HK-2 (cell line): ENCODE data around the gene CDCA3.

Source experiments
- DNase-seq: peaks from one replicate; pipeline ENCODE4 v3.0.0-alpha.2; 2018; ENCODE audit not compliant: unreplicated experiment

CDCA3 gene

DNA sequence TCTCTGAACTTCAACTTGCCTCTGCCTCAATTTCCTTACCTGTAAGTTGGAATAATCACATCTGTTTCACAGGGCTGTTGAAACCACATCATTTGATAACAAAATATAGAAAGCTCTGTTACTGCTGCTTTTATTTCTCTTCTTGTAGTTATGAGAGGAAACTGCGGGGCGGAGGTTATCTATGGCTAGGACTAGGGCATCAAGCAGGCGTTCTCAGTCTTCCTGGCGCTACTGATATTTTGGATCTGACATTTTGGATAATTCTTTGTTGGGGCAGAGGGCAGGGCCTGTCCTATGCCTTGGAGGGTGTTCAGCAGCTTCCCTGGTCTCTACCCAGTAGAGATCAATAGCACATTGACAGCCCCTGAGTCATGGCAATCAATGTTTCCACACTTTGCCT is 19.0 kb downstream of the CDCA3 start:
- no peak for DNase-seq

GRCh38 chr12:6831450-6831995 is 19.6 kb downstream of the CDCA3 start:
- DNase-seq: no peak

DNA sequence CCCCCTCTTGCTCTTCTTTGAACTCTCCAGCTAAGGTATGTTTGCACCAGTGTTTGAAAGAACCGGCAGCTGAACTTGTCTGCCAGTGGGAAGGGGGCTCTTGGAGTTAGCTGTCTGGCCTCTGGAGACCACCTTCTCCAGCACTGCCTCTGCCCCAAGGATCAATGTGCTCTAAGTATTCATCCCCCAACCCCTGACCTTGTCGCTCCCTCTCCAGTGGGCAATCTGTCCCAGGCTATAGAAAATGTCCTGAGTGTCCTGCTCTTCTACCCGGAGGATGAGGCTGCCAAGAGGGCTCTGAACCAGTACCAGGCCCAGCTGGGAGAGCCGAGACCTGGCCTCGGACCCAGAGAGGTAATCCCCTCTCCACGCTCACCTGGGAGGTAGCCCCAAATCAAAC is 20.1 kb downstream of the CDCA3 start:
- DNase-seq: no peak

DNA sequence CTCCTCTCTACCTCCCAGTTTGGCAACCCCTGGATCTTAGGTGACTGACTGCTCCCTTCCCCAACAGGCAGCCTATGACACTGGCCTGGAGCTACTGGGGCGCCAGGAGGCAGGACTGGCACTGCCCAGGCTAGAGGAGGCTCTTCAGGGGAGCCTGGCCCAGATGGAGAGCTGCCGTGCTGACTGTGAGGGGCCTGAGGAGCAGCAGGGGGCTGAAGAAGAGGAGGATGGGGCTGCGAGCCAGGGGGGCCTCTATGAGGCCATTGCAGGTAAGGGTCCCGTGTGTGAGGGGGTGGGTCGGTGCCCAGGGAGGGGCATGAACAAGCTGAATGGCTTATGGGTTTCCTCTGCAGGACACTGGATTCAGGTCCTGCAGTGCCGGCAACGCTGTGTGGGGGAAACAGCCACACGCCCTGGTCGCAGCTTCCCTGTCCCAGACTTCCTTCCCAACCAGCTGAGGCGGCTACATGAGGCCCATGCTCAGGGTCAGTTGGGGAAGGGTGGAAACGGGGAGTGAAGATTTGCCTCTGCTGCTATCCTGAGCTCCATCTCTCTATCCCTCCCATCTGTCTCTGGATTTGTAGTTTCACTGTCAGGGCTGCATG is 20.7 kb downstream of the CDCA3 start:
- DNase-seq: no peak

DNA sequence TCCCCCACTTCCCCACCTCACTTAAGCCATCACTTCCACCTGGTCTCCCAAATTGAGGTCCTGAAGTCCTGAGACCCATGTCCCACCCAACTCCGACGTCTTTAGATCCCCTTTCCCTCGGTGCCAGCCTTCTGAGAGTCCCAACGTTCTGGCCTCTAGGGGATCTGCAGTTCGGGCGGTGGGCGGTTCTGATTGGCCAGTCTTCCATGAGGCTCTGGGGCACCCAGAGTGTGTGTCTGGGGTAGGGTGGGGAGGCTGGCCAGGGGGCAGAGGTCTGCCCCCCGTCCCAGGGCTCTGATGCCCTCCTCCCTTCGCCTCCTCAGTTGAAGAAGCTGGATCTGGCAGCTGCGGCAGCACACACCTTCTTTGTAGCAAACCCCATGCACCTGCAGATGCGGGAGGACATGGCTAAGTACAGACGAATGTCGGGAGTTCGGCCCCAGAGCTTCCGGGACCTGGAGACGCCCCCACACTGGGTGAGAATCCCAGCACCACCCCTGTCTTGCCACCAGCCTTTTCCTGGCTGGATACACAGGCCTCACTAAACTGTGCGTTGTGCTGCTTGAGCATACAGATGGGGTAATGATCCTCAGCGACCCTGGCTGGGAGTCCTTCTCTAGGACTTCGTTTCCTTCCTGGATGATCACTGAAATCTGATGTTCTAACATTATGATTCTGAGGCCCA is 21.4 kb downstream of the CDCA3 start:
- peak; percentile 52 for DNase-seq

DNA sequence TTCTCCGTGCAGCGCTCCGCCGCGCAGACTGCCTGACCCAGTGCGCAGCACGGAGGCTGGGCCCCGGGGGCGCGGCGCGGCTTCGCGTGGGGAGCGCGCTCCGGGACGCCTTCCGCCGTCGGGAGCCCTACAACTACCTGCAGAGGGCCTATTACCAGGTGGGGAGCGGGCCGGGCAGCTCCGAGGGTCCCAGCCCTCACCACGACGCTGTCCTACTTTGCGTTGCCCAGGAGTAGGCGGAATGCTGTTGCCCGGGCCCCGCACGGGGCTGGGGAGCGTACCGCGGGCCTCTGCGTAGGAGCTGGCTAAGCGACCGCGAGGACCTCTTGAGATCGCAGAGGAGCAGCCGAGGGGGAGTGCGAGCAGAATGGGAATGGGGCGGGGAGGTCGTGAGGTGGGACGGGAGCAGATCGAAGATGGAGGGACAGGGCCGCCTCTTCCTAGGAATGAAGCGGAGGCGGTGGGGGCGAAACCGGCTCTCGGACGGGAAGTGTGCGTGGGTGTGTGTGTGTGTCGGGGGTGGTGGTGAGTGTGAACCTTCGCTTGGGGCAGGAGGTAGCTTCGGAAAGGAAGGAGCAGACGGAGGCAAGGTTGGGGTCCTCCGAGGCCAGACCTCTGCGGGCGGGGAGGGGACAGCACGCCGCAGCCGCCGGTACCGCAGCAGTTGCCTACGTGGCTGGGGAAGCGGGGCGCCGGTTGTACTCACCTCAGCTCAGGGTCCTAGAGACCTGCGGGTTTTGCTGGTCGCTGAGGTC is 22.1 kb downstream of the CDCA3 start:
- DNase-seq: peak; percentile 55

GRCh38 chr12:6827982-6828780 is 22.9 kb downstream of the CDCA3 start, which contains the start of gene P3H3:
Gene P3H3, plus strand, starts transcription at chr12:6828407. Its CDS starts 34 bp downstream, at chr12:6828441.
- DNase-seq: peak; percentile 53

- DNase-seq: peak; percentile 77
Observed at GRCh38 chr12:6827437-6827911, 23.6 kb downstream of the CDCA3 start.

DNA sequence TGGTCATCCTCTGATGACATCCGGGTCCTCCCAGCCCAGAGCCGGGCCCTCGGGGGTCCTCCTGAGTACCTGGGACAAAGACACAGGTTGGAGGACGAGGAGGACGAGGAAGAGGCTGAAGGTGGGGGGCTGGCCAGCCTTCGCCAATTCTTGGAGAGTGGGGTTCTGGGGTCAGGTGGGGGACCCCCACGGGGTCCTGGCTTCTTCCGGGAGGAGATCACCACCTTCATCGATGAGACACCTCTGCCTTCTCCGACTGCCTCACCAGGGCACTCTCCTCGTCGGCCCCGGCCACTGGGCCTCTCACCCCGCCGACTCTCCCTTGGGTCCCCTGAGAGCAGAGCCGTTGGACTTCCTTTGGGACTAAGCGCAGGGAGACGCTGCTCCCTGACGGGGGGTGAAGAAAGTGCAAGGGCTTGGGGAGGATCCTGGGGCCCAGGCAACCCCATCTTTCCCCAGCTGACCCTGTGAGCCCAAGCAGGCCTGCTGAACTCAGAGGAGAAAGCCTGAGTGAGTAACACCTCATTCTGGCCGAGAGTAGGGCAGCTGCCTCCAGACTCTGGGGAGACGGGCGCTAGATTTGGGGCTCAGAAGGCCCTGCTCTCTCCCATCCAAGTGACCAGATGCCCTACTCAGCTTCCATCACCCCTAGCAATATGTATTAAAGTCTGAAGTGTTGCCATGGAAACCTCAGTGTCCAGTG is 24.2 kb downstream of the CDCA3 start:
- no peak for DNase-seq

DNA sequence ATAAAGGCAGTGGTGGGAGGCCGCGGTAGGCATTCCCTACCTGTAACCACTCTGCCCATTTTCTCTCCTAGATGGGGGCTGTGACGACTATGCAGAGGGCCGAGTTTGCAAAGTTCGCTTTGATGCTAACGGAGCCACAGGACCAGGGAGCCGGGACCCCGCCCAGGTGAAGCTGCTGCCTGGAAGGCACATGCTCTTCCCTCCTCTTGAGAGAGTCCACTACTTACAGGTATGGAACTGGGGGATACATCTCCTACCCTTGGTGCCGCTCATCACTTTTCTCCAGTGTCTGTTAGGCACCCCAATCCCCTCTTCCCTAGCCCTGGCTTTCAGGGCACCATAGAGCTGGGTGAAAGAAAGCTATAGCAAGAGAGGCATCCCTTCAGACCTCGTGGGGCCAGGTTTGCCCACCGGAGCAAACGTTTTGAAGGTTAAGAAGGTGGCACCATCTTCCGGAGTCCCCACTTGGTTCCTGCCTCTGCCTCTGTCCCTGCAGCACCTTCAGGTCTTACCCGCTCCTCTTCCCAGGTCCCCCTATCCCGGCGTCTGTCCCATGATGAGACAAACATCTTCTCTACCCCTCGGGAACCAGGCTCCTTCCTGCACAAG is 24.9 kb downstream of the CDCA3 start:
- no peak for DNase-seq

DNA sequence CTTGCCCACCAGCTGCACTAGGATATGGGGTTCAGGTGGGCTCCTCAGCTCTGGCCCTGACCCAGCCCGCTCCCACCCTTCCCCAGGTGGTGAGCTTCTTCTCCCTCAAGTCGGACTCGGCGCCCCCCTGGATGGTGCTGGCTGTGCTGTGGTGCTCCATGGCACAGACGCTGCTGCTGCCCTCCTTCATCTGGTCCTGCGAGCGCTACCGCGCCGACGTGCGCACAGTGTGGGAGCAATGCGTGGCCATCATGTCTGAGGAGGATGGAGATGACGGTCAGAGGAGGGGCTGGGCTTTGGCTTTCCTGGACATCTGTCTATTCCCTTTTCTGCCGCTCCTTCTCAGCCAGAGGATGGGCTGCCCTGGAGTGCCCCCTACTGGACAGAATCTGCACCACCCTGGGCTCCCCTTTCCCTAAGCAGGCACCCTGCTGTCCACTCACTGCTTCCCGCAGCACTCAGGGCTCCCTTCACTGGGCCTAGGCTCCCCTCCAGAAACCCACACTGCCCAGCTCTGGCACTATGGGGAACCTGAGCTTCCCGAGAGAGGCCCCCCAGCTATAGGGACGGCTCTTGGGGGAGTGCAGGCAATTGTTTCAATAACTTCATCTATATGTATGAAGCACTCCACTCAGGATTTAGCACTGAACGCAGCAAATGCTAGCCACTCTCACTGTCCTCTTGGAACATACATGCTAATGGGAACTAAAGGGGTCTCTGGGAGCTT is 25.5 kb downstream of the CDCA3 start:
- DNase-seq: peak; percentile 86

- DNase-seq: no peak
Observed at GRCh38 chr12:6824901-6825381, 26.1 kb downstream of the CDCA3 start.

DNA sequence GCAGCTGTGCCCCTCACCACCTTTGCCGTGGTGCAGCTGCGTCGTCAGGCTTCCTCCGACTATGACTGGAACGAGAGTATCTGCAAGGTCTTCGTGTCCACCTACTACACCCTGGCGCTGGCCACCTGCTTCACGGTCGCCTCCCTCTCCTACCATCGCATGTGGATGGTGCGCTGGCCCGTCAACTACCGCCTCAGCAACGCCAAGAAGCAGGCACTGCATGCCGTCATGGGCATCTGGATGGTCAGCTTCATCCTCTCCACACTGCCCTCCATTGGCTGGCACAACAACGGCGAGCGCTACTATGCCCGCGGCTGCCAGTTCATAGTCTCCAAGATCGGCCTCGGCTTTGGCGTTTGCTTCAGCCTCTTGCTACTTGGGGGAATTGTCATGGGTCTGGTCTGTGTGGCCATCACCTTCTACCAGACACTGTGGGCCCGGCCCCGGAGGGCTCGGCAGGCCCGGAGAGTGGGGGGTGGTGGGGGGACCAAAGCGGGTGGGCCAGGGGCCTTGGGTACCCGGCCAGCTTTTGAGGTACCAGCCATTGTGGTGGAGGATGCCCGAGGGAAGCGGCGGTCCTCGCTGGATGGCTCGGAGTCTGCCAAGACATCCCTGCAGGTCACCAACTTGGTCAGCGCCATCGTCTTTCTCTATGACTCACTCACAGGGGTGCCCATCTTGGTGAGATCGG is 26.9 kb downstream of the CDCA3 start:
- no peak for DNase-seq

DNA sequence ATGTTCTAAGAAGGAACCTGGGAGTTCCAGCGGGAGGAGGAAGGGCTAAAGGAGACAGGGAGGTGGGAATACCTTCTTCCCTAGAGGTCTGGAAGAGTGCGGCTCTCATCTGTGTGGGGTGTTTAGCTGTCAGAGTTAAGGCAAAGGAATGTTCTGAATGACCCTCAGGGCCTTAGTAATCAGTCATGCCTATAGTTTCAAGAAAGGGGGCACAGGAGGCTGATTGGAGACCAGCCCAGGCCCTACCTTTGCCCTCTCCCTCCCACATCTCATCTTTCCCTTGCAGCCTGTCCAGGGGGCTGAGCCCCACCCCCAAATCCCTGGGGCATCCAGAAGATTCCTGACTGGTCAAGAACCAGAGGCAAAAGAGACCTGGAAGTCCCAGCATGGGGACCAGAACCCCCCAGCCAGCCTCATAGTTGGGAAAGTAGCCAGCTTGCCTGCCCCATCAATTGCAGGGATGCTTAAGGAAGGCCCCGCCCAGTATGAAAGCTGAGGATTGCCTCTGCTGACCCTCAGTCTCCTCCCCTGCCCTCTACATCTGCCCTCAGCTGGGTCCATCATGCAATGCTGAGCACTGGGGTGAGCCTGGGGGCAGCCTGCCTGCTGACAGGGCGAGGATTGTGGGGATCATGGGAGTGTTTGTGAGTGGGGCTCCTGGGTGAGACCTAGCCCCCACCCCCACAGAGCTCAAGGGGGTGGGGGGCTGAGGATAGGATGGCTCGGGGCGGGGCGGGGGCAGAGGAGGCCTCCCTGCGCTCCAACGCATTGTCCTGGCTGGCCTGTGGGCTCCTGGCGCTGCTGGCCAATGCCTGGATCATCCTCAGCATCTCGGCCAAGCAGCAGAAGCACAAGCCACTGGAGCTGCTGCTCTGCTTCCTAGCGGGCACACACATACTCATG is 27.7 kb downstream of the CDCA3 start:
- DNase-seq: no peak

DNA sequence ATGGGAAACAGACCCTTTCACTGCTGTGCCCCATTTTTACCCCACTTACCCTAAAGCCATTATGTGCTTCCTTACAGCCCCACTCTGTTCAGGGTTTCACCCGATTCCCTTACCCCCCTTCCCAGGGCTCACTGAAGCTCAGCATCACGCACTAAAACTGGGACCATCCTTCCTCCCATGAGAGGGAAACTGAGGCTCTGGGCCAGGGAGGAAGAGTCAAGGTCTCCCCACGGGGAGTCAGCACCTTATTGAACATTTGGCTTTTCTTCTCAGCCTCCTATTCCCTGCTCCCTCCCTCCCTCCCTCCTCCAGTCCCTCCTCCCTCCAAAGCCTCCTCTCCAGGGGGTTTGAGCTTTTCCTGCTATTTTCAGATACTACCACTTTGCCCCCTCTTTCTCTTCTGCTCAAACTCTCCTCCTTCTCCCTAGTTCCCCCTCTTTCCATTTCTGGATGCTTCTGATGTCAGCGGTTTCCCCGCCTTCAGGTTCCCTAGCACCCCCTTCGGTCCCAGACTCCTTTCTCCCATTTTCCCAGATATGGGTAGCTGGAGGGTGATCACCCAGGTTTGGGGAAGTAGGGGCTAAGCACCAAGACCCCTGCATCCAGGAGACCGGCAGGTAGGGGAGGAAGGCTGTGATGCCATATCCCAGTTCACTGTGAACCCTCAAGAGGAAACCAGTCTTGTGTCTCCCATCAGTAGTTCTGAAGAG is 28.5 kb downstream of the CDCA3 start:
- DNase-seq: no peak

DNA sequence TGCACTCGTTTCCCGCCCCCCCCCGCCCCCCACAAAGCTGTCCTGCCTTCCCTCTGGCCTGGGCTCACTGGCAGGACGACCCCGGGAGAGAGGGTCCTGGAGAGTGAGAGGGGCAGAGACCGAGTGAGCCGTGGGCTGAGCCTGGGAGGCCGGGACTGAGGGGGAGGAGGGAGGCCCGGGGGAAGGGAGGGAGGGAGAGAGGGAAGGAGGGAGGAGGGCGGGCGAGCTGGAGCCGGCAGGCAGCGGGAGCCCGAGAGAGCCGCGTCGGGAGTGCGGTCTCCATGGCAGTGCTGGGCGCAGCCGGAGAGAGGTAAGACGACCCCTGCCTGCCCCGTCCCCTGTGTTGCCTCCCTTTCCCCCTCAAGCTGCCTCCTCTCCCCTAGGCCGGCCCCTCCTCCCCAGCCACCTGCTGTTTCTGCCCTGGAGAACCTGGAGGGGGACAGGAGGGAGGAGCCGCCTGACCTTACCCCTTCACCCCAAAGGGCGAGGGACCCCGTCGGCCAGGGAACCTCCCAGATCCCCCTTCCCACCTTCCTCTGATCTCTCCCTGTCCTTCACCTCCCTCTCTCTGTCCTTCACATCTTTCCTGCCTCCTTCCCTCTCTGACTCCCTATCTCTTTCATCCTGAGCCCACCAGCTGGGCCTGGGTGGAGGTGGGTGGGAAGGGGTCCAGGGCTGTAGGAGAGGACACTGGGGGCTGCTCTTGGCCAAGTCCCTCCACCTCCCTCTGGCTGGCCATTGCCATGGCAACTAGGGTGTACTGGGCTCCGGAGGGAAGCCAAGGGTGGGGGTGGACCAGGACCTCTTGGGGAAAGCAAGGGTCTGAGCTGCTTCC is 29.3 kb downstream of the CDCA3 start, which contains the start of gene GPR162:
GPR162 (plus strand) TSS at position 231 of the 835 bp plus-strand sequence. CDS start 2,078 bp downstream, outside the sequence.
- peak; percentile 63 for DNase-seq
